22Rv1 (cell line): Measurements from ENCODE around the gene TIMM50.

Experiments
- H3K27ac ChIP-seq: fragments of 450-650 bp; 2 replicates; pipeline ENCODE4 v1.5.1; 2017
- CTCF ChIP-seq: fragments of 450-650 bp; IDR thresholded peaks from 2 replicates; pipeline ENCODE4 v1.5.1; 2017; ENCODE audit warnings: mild to moderate bottlenecking
- ZFX ChIP-seq: fragments of 450-650 bp; IDR thresholded peaks from 2 replicates; pipeline ENCODE4 v1.6.1; 2017; ENCODE audit warnings: antibody characterized with exemption, borderline replicate concordance

TIMM50 gene

GRCh38 chr19:39525205-39525604 lies 44.6 kb downstream of the TIMM50 start:
- no peak overlapping the region for H3K27ac ChIP-seq
- TF ChIP-seq CTCF (no peak), ZFX (no peak)

- TF ChIP-seq CTCF, result no peak
- TF ChIP-seq ZFX, result no peak
- H3K27ac ChIP-seq, result no peak overlapping the region
These were observed 51.2 kb downstream of the TIMM50 start for GRCh38 chr19:39531834-39532232.

GRCh38 chr19:39532233-39533002 lies 51.8 kb downstream of the TIMM50 start, which contains the start of gene EID2B:
EID2B (minus strand) TSS chr19:39532852; CDS start chr19:39532802, 50 bp downstream.
- TF ChIP-seq ZFX, result no peak
- TF ChIP-seq CTCF, result peak; percentile 97
- no peak within 1 kb of the TSS for H3K27ac ChIP-seq

GRCh38 chr19:39533003-39533512 lies 52.4 kb downstream of the TIMM50 start:
- TF ChIP-seq CTCF, result peak; percentile 55
- TF ChIP-seq ZFX, result no peak
- H3K27ac ChIP-seq, result no peak overlapping the region

GRCh38 chr19:39533791-39534190 lies 53.2 kb downstream of the TIMM50 start:
- H3K27ac ChIP-seq, result no peak overlapping the region
- no peak for TF ChIP-seq ZFX
- TF ChIP-seq CTCF, result no peak

- TF ChIP-seq ZFX (no peak), CTCF (no peak)
- H3K27ac ChIP-seq, result peak overlapping the region; percentile 79
These were observed 58.5 kb downstream of the TIMM50 start for GRCh38 chr19:39539165-39539517.
